ENCODE results near the gene CDH12.
"Not testable (repeated sequence)": the region's sequence is repeated elsewhere in the genome, so short reads cannot be mapped to it uniquely, and the experiment has no call there.

CDH12 gene

DNA sequence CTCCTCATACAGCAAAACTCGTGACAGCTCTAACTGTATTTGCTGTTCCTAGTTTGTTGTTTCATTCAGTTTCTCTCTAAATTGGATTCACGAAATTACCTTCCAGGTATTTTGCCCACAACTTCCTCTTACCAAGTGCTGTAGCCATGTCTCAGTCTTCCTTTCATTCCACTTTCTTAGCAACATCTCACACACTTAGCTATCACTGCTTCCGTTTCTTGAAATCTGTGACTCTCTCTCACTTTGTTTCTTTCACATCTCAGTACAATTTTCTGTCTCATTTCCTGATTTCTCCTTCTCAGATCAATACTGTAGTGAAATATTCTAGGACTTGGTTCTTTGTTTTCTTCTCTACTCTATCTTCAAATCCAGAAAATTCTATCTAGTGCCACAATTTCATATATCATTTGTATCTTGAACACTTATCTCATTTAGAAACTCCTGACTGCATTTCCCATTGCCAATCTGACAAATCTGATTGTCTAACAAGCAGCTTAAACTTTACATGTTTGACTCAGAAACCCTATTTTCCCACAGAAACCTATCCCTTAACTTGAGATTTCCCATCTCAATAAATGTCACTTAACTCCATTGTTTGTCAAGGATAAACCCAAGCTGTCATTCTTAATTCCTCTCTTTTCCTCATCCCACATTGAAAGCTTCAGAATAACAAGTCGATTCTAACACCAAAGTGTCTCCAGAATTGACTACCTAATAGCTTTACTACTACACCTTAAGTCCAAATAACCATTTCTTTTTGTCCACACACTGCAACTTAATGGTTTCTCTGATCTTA, 303.1 kb downstream of the CDH12 start:
- DNase-seq = no peak

DNA sequence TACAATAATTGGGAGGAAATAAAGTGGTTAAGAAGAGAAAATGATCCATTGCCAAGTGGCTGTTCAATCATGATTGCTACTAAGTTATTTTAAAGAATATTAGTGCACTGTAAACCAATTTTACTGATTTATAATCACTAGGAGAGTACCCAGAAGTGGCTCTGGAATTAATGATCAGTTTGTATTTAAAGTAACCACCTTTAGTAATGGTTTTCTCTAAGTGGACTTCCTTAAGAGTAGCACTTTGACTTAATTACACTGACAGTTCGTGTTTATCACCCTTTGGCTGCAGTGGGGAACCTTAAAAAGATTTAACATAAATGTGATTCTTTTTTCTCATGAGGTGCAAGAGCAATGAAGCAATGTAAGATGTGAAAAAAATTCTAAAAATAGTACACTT, 310.8 kb downstream of the CDH12 start:
- no peak for DNase-seq

DNA sequence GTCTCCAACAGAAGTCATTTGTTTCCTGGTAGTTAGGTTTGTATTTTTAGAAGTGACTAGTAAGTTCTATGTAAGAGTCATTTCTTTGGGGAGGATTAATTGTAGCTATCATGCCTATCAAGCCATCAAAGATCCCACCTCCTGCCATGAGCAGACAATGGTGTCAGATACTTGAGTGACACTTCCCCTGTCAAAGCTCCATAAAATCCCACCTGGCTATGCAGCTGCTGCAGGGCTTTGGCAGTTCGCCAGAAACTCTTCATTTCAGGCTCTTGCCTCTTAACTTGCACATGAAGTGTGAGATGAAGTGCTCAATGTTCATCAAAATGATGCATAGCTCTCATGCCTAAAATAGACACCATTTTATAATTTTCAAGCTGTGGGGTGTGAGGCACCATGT, 312.1 kb downstream of the CDH12 start:
- DNase-seq = no peak

DNA sequence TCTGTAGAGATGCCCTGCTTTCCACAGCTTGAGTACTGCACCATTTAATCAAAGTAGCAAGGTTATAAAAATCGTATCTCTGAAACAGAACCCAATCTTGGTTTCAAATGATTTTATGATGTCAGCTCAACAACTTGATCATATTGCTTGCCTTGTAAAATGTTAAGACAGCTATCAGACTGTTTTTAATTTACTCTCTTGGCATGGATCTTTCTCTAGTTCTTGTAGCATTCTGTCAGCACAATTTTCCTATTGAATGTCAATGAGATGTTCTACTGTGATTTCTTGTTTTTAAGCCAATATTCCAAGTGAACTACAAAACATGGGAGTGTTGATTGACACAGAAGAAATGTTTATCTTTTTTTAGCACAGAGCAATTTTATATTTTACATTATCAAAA, 313.4 kb downstream of the CDH12 start:
- DNase-seq = no peak

DNA sequence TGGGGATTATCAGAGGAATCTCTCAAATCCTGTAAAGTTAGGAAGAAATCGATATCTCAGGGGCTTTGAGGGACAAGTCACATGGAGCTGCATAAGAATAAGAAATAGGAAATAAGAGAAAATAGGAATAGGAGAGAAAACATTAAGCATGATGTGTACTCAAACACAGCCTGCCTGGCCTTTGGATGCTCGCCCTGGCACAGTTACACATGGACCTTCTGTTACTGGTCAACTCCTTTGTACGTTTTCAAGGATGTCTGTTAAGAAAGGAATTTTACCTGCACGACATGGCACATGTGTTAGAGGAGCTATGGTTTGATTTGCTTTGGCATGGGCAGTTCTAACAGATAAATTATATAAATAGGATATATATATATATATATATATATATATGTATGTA, 321.2 kb downstream of the CDH12 start:
- DNase-seq = no peak

DNA sequence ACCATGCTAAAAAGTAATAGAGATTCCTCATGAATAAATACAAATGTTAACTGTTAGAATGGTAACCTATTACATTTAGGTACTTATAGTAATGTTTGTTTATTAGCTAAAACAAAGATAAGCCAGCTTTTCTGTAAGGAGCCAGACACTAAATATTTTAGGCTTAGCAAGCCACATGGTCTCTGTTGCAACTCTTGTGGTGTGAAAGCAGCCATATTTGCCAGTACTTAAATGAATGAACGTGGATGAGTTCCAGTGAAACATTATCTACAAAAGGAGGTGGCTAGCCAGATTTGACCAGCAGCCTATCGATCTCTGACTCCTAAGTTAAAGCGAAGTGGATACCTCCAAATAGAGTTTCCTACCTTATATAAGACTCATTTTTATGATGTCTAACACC, 331.6 kb downstream of the CDH12 start:
- no peak for DNase-seq

DNA sequence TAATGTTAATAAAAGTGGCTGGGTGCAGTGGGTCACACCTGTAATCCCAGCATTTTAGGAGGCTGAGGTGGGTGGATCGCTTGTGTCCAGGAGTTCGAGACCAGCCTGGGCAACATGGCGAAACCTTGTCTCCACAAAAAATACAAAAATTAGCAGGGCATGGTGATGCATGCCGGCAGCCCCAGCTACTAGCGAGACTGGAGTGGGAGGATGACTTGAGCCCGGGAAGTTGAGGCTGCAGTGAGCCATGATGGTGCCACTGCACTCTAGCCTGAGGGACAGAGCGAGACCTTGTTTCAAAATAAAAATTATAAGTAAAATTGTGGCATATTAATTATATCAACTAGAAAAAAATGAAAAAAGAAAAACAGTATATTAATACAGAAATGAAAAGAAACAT, 336.6 kb downstream of the CDH12 start:
- DNase-seq = not testable (repeated sequence)

DNA sequence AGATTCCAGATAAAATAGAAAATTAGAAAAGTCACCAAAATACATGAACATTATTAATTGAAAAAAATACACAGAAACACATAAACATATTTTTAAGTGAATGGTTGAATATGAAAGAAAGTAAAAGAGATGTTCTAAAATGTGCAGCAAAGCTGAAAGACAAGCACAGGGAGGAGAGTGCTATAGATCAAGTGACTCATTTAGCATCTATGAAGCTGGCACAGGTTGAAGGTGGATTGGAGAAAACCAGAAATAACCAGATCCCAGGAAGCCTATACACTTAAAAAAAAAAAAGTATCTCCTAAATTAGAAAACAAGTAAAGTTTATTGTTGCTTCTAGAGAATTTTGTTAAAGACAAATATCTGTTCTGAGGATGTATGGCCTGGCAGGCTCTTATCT, 338.9 kb downstream of the CDH12 start:
- DNase-seq = no peak

DNA sequence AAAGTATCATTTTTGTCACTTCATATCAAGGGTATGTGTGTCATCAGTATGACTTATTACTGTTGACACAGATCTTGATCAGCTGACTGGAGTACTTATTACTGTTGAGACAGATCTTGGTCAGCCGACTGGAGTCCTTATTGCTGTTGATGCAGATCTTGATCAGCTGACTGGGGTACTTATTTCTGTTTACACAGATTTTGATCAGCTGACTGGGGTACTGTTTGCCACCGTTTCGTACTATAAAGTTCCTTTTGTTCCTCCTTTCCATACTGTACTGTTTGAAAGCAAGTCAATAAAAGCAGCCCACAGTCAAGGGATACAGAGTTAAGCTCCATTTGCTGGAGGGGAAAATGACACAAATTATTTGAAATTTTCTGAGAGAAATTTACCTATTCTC, 347.3 kb downstream of the CDH12 start:
- no peak for DNase-seq

DNA sequence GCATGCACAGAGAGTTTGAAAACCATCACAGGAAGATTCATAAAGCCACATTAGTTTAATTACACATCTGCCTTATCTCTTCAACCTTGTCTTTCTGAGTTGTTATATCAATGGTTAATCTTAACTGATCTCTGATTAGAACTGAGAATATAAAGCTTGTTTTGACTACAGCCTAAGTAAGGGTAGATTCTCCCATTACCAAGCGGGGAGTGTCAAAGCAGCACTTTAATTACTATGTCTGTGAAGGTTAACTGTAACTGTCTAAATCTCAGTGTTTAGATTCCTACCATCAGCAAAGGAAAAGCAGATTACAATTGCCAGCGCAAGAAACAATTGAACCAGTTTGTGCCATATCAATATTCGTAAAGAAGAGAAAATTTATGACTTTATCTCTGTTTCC, 348.7 kb downstream of the CDH12 start:
- no peak for DNase-seq

DNA sequence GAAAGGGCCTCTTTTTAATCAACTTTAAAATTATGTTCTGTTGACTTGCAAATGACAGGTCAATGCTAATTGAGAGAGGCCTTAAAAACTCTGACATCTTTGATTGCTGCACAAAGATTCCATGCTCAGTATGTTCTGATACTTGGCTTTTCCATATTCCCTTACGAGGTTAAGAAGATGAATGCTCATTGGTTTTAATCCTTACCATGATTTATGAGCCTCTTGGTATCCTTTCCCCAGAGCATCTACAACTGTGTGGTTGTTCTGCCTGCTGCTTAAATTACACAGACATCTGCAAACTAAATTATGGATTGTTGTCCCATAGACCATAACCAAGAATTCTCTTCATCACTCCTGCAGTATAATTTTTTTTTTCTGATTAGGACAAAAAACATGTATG, 352.6 kb downstream of the CDH12 start:
- no peak for DNase-seq

DNA sequence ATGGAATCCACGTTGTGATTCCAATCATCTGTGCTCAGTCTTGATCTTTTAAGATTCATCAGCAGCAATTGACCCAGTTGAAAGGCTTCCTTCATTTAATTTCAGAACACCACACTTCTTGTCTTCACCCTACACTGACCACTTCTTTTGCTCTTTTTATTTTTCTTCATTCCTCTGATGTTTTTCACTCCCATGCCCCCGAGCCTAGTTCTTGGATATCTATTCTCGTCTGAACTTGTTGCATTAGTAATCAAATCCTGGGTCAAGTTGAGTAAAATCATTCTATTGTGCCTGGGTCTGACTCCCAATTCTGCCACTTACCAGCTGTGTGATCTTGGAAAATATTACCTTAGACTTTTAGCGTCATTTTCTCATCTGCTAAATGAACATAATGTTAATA, 356.5 kb downstream of the CDH12 start:
- DNase-seq = no peak

DNA sequence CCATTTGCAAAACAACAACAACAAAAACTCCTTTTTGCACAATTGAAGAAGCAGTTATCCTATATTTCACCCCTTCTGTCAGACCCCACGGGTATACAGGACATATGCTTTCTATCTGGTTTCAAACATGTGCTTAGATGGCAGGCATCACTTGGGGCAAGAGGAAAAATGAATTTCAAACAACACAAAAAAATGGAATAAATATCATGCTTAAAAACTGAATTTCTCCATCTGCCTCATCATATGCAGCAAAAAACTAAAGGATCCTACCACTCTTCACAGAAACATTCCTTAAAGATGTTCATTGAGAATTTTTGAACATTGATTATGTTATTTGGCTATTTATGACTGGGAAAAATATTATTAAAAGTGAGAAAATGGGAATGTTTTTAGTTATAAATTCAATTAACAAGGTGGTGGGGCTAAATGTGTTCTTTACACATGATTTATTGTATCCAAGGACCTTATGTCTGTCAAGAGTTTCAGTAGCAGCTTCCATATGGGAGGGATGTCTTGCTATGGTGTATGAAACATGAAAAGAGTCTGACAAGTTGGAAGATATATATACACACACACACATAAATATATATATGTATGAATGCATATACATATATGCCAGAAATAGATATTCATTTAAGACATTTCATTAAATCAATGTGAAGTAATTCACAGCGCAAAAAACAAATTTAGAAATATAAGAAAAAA, 358.0 kb downstream of the CDH12 start:
- no peak for DNase-seq

DNA sequence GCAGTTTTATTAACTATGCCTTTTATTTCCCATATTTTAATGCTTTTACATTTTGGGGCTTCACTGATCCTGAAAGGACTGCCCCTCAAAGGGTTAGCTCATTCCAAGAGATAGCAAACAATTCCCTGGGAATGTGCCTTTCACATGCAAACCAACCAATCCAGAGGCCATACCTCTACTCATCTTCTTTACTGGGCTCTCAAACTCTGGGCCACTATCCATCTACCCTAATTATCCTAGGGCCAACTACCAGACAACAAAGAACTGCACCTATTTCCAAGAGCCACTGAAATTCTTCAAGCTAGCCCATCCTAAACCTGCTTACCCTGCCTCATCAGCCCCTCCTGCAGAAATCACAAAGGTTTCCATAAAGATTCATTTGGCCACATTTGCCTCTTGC, 364.7 kb downstream of the CDH12 start:
- no peak for DNase-seq

DNA sequence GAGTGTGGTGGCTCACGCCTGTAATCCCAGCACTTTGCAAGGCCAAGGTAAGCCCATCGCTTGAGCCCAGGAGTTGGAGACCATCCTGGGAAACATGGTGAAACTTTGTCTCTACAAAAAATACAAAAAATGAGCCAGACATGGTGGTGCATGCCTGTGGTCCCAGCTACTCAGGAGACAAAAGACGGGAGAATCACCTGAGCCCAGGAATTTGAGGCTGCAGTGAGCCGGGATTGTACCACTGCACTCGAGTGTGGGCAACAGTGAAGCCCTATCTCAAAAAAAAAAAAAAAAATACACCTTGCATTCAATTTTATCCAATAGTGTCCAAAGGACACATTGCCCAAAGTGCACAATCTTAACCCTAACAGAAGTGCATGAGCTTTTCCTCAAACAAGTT, 372.8 kb downstream of the CDH12 start:
- no peak for DNase-seq

DNA sequence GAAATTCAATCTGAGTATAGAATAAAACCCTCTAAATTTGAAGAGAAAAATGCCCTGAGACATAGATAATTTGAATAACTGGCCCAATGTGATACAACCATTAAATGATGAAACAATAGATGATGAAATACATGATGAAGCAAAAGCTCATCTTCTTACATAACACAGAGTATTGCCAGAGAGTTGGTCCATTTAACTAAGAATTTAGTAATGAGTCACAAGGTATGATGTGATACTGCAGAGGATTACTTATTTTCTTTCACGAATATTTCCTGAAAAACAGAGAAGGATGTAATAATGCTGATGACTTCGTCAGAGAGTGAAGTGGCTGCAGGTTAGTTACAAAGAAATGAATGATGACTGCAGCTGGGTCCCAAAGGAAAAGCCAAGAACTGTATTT, 379.3 kb downstream of the CDH12 start:
- no peak for DNase-seq

DNA sequence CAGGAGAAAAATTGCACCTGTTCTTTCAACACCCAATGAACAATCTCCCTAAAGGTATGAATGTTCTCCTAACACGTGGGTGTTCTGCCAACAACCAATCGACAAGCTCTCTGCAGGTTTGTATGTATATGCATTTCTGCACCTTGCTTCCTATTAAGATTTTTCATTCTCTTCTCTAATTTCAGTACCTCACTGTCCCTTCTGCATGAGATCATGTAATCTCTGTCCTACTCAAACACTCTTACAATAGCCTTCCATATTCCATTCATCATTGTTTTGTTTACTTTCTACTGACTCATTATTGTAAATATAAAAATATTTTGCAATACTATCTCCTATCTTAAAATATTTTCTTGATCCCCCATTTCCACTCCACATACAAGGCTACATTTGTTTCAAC, 382.0 kb downstream of the CDH12 start:
- no peak for DNase-seq

DNA sequence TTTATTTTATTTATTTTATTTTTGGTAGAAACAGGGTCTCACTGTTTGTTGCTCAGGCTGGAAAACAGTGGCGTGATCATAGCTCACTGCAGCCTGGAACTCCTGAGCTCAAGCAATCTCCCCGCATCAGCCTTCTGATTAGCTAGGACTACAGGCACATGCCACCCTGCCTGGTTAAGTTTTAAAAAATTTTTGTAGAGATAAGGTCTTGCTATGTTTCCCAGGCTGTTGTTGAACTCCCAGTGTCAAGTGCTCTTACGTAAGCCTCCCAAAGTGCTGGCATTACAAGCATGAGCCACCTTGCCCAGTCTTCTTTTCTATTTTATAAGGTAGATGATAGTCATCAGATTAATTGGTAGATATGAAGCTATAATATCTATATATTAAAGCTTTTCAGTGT, 382.7 kb downstream of the CDH12 start:
- DNase-seq = no peak

DNA sequence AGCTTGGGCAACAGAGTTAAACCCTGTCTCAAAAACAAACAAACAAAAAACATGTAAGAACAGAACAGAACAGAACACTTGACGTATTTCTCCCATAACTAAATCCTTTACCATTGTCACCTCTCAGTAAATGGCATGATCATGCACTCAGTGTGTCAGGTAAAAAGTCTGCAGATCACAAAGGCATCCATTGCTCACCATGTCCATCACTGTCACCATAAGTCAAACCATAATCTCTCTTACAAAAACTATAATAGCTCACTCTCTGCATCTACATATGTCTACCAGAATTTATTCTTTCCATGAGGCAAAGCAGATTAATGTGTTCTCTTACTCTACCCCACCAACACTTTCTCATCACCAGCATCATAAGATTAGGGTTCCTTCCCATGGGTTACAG, 387.5 kb downstream of the CDH12 start:
- no peak for DNase-seq

DNA sequence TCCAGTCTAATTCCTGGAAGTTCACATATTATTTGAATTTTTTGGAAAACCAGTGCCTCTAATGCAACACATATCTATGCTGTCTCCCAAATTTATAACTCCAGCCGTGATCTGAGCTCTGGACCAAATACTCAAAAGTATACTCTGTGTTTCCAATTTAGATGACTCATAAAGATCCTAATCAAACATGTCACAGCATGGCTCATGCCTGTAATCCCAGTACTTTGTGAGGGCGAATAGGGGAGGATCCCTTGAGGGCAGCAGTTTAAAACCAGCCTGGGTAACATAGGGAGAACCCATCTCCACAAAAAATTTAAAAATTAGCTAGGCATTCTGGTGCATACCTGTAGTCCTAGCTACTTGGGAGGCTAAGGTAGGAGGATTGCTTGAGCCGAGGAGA, 388.0 kb downstream of the CDH12 start:
- no peak for DNase-seq

DNA sequence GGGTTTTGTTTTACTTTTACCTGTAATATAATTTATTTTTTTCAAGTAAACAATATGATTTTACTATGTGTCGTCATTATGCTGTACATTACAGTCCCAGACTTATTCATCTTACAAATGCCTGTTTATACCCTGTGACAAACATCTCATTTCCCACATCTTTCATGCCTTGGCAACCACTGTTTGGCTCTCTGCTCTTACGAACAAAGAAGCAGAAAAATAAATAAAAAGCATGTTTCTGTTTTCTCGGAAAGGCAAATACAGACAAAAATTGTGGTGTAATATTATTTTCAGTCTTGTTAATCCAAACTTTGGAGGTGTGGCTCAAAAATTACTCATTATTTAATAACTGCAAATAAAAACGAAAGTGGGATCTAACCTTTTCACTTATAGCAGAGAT, 393.0 kb downstream of the CDH12 start:
- no peak for DNase-seq

DNA sequence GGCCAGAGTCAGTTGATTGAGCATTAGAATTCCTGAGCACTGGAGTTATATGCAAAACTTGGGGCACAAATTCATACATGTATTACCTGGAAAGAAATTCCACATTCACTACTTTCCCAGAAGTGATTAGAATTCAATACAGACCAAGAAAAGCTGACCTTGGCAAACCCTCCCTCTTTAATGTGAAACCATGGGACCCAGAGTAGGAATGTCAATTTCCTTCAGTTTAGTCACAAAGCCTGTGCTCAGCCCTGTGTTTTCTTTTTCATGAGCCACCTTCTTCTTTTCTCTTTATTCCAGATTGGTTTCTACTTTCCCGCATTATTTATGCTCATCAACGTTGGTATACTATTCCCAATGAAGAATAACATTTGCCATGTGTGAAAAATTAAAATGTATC, 420.2 kb downstream of the CDH12 start:
- DNase-seq = no peak

DNA sequence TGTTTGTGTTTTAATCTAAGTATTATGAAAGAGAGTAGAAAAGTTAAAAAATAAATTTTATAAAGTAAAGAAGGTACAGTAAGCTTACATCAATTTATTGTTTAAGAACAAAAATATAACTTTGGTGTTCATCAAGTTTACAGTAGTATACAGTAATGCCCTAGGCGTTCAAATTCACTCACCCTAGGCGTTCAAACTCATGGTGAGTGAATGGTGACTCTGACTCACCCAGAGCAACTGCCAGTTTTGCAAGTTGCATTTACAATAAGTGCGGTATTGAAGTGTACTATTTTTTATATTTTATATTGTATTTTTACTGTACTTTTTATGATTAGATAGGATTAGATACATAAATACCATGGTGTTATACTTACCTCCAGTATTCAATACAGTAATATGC, 421.3 kb downstream of the CDH12 start:
- DNase-seq = no peak

DNA sequence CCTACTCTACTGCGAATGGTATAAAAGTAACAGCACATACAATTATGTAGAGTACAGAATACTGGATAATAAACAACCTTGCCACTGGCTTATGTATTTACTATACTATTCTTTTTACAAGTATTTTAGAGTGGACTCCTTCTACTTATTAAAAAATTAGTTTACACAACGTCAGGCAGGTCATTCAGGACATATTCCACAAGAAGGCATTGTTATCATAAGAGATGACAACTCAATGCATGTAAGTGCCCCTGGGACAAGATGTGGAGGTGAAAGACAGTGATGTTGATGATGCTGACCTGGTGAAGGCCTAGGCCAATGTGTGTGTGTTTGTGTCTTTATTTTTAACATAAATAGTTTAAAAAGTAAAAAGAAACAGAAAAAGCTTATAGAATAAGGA, 421.7 kb downstream of the CDH12 start:
- DNase-seq = no peak

Data from amniotic stem cell (primary cell).